ENCODE data around the gene NBR1.
"Not testable (repeated sequence)": the region's sequence is repeated elsewhere in the genome, so short reads cannot be mapped to it uniquely, and the experiment has no call there.

Gene NBR1

DNA sequence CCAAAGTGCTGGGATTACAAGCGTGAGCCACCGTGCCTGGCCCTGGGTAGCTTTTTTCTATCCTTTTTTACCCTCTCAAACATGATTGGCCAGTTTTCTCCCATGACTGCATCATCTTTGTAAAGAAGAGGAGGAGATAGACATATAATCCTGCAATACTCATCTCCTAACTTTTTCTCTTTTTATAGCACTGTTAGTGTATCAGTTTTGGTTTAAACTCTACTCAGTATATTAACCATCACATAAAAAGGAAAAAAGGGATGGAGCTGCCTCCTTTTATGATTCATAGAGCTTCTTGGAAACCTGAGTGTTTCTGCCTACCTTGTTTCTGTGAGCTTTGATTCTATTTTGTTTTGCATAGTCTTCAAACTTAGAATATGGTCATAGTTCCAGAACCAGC lies 28.6 kb downstream of the NBR1 start:
- Histone ChIP-seq H3K27me3 (ENCODE audit: insufficient read depth, poor library complexity, severe bottlenecking) (no peaks in the 10 kb centered on the region), H3K27ac (replicated peaks) (no peak overlapping the region), H3K4me3 (replicated peaks; ENCODE audit: insufficient read depth, low read length) (no peak overlapping the region)
- no peak for TF ChIP-seq SPI1 (IDR thresholded peaks at IDR 0.05; ENCODE audit: borderline replicate concordance, low read depth)
- TF ChIP-seq, protein P1, sequence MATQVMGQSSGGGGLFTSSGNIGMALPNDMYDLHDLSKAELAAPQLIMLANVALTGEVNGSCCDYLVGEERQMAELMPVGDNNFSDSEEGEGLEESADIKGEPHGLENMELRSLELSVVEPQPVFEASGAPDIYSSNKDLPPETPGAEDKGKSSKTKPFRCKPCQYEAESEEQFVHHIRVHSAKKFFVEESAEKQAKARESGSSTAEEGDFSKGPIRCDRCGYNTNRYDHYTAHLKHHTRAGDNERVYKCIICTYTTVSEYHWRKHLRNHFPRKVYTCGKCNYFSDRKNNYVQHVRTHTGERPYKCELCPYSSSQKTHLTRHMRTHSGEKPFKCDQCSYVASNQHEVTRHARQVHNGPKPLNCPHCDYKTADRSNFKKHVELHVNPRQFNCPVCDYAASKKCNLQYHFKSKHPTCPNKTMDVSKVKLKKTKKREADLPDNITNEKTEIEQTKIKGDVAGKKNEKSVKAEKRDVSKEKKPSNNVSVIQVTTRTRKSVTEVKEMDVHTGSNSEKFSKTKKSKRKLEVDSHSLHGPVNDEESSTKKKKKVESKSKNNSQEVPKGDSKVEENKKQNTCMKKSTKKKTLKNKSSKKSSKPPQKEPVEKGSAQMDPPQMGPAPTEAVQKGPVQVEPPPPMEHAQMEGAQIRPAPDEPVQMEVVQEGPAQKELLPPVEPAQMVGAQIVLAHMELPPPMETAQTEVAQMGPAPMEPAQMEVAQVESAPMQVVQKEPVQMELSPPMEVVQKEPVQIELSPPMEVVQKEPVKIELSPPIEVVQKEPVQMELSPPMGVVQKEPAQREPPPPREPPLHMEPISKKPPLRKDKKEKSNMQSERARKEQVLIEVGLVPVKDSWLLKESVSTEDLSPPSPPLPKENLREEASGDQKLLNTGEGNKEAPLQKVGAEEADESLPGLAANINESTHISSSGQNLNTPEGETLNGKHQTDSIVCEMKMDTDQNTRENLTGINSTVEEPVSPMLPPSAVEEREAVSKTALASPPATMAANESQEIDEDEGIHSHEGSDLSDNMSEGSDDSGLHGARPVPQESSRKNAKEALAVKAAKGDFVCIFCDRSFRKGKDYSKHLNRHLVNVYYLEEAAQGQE (IDR thresholded peaks at IDR 0.05; ENCODE audit: insufficient replicate concordance, low read depth): no peak
- TF ChIP-seq POLR2AphosphoS5 (IDR thresholded peaks at IDR 0.05; ENCODE audit: low read depth): no peak
- no peak for TF ChIP-seq GABPA (IDR thresholded peaks at IDR 0.05; ENCODE audit: low read depth)
- TF ChIP-seq, protein P2, sequence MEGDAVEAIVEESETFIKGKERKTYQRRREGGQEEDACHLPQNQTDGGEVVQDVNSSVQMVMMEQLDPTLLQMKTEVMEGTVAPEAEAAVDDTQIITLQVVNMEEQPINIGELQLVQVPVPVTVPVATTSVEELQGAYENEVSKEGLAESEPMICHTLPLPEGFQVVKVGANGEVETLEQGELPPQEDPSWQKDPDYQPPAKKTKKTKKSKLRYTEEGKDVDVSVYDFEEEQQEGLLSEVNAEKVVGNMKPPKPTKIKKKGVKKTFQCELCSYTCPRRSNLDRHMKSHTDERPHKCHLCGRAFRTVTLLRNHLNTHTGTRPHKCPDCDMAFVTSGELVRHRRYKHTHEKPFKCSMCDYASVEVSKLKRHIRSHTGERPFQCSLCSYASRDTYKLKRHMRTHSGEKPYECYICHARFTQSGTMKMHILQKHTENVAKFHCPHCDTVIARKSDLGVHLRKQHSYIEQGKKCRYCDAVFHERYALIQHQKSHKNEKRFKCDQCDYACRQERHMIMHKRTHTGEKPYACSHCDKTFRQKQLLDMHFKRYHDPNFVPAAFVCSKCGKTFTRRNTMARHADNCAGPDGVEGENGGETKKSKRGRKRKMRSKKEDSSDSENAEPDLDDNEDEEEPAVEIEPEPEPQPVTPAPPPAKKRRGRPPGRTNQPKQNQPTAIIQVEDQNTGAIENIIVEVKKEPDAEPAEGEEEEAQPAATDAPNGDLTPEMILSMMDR (IDR thresholded peaks at IDR 0.05; ENCODE audit: insufficient read depth, low read length): no peak
- DNase-seq (ENCODE audit: low read depth in 1 of 2, low spot score in 1 of 2): no peak

DNA sequence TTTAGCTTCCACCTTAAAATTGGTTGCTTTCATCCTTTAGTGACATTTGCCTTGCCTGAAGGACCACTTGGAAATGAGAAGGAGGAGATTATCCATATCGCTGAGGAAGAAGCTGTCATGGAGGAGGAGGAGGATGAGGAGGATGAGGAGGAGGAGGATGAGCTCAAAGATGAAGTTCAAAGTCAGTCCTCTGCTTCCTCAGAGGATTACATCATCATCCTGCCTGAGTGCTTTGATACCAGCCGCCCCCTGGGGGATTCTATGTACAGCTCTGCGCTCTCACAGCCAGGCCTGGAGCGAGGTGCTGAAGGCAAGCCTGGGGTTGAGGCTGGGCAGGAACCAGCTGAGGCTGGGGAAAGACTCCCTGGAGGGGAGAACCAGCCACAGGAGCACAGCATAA lies 29.1 kb downstream of the NBR1 start:
- Histone ChIP-seq H3K4me3 (replicated peaks; ENCODE audit: insufficient read depth, low read length) (no peak overlapping the region), H3K27ac (replicated peaks) (no peak overlapping the region), H3K27me3 (ENCODE audit: insufficient read depth, poor library complexity, severe bottlenecking) (no peaks in the 10 kb centered on the region)
- DNase-seq (ENCODE audit: low read depth in 1 of 2, low spot score in 1 of 2): no peak
- TF ChIP-seq, protein P2 (IDR thresholded peaks at IDR 0.05; ENCODE audit: insufficient read depth, low read length): no peak
- TF ChIP-seq, protein P1 (IDR thresholded peaks at IDR 0.05; ENCODE audit: insufficient replicate concordance, low read depth): no peak
- no peak for TF ChIP-seq SPI1 (IDR thresholded peaks at IDR 0.05; ENCODE audit: borderline replicate concordance, low read depth)
- no peak for TF ChIP-seq GABPA (IDR thresholded peaks at IDR 0.05; ENCODE audit: low read depth)
- TF ChIP-seq POLR2AphosphoS5 (IDR thresholded peaks at IDR 0.05; ENCODE audit: low read depth): no peak

DNA sequence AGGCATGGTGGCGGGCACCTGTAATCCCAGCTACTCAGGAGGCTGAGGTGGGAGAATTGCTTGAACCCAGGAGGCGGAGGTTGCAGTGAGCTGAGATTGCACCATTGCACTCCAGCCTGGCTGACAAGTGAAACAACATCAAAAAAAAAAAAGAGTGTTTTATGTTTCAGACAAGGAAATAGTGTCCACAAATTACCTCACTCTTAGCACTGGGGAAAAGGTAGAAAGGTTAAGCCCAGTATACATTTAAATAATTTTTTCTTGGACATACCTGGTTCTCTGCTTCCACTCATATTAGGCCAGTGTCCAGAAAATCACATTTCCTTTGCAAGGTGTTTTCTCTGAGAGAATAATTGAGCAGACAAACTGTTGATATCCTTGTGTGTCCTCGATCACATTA lies 32.0 kb downstream of the NBR1 start:
- not testable (repeated sequence) for H3K27me3 ChIP-seq (ENCODE audit: insufficient read depth, poor library complexity, severe bottlenecking); H3K4me3 ChIP-seq (replicated peaks; ENCODE audit: insufficient read depth, low read length); H3K27ac ChIP-seq (replicated peaks); DNase-seq (ENCODE audit: low read depth in 1 of 2, low spot score in 1 of 2)

DNA sequence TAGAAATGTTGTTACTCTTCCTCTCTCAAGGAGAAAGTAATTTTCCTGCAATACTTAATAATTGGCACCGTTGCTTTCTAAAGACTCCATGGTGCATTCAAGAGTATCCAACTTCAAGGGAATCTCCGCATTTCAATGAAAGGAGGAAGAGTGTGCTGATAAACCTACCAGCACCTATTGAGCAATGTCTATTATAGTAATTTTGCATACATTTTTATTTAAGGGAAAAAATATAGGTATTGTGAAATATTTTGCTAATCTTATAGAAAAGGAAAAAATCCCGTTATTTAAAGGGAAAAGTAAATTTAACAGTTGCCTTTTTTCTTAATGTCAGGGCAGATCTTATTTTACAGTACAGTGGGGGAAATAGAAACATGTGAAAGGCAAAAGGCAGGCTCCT lies 39.6 kb downstream of the NBR1 start:
- Histone ChIP-seq H3K27me3 (ENCODE audit: insufficient read depth, poor library complexity, severe bottlenecking) (no peaks in the 10 kb centered on the region), H3K4me3 (replicated peaks; ENCODE audit: insufficient read depth, low read length) (no peak overlapping the region), H3K27ac (replicated peaks) (peak overlapping the region; percentile 61; the same call in 1 of the 2 replicates)
- TF ChIP-seq, protein P2 (IDR thresholded peaks at IDR 0.05; ENCODE audit: insufficient read depth, low read length): no peak
- TF ChIP-seq, protein P1 (IDR thresholded peaks at IDR 0.05; ENCODE audit: insufficient replicate concordance, low read depth): no peak
- TF ChIP-seq SPI1 (IDR thresholded peaks at IDR 0.05; ENCODE audit: borderline replicate concordance, low read depth) (no peak), POLR2AphosphoS5 (IDR thresholded peaks at IDR 0.05; ENCODE audit: low read depth) (no peak), GABPA (IDR thresholded peaks at IDR 0.05; ENCODE audit: low read depth) (no peak)
- DNase-seq (ENCODE audit: low read depth in 1 of 2, low spot score in 1 of 2): no peak

All from HL-60 (cell line).